Activated CD4-positive, alpha-beta T cell treated with anti-CD3 and anti-CD28 coated beads, Interleukin-2, amount 50 U/mL, for 48 hours (primary cell): Measurements from ENCODE around the gene TRIB2.

Experiments used
- DNase-seq, 2 experiments: peaks; one replicate each; pipeline ENCODE4 v3.0.0-alpha.2; 2020

The TRIB2 gene

GRCh38 chr2:12787891-12788801 is 71.4 kb downstream of the TRIB2 start:
- DNase-seq = no peak

DNA sequence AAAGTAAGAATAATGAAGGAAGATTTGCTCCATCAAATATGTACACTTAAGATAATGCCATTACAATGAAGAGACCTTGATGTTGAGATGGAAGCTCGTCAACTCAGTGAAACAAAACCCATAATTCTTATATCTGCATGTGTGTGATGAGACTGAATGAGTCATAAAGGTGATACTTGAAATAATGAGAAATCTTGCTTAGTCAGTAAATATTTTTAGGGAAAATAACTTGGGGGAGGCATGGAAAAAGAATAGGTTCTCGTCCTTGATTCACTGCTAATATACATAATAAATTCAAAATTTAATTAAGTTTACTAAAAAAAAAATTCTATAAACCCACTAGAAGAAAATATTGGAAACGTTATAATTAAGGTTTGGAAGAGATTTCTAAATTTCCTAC is 75.2 kb downstream of the TRIB2 start:
- DNase-seq = no peak
